Measurements from ENCODE around the gene ABHD10.

ABHD10 gene

DNA sequence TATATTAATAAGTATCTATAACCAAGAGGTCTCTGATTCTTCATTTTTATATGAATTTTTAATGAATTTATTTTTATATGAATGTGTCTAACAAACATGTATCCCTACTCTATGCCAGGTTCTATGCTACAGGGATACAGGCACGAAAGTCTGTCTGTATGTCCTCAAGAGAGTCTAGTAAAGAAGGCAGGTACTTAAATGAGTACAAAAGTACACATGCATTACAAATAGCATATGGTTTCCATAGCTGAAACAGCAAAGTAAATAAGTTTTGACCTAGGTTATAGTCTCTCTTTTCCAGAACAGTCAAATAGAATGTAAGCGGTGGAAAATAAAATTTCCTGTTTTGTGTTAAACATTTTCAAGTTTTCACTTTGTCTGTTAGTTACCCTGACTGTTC is 13.3 kb upstream of the ABHD10 start:
- DNase-seq (ENCODE audit: low read depth), result no peak

DNA sequence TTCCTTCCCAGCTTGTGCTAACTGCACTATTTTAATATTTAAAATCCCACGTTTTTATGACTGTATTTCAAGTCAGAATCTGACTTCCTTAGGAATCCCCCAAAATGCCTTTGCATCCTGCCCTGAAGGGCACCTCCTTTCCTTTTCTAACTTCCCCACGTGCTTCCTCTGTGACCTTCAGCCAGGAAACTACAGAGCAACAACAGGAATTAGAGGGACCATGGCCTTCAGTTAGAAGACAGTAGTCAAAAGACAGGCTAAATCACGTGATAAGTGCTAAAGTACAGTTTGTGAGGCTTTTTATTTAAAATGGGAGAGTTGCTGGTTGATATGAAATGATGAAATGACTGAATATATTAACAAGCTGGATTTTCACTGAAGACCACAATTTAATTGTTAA is 11.8 kb upstream of the ABHD10 start:
- DNase-seq (ENCODE audit: low read depth), result no peak

DNA sequence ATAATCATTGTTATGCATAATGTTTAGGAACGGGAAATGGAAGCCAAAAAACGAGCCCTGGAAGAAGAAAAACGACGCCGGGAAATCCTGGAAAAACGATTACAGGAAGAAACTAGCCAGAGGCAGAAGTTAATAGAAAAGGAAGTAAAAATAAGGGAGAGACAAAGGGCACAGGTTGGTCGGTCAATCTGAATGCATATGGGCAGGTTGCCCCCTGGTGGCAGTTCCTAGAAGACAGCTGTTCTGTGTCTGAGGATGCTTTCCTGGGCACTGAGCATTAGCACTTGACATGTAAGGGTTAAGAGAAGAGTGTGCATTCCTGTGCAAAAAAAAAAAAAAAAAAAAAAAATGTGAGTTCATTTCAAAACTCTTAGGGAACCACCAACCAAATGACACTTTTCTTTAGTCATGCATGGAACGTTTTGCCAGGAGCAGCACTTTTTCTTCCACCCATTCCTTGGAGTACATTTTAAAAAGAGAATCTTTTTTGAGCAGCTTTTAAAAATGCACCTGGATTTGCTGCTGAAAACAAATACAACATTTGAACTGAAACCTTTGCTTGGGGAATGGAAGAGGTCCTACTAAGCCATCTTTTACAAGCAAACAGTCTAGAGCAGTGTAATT is 11.1 kb upstream of the ABHD10 start:
- DNase-seq (ENCODE audit: low read depth), result peak; percentile 74

DNA sequence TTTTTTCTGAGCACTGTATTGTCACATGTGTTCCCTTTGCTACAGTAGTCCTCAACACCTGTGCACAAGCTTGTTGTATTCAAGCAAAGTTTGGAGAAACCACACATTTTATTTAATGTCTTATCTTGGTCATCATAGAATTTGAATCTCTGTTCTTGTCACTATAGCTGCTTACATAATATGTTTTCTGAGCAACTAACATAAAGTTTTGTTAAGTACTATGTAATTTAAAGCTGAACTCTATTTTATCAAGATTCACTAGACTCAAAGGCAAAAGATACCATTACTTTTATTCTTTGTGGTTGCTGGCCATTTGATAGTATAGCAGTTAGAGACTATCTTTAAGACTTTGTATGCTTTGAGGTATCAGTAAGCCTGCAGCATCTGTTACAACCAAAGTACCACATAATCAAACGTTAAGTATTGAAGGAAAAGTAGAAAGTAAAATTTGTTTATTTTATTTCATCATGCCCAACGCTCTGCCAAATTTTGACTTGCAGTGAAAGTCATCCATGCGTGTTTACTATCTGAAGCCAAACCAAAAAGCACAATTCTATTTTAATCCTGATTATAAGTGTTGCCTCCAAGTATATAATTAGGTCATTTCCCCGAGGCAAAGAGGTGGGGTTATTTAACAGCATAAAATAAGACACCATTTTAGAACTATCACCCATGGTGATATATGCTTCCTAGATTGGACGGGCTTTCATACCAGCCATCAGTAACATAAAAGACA is 10.3 kb upstream of the ABHD10 start:
- DNase-seq (ENCODE audit: low read depth), result no peak

DNA sequence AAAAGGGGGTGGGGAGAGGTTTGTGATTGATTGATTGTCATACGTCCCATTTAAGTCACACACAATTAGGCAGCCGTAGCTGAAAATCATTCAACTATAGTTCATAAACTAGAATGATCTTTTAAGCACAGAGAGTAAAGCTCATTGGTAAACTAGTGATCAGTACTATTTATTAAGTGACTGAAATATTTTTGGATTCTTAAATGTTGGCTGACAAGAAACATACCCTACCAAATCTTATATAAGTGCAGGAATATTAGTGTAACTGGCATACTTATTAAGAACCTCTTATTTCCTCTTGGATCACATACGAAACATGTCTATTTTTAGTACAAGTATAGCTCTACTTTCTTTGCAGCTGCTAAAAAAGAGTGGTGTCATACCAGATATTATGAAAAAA is 8.4 kb upstream of the ABHD10 start:
- no peak for DNase-seq (ENCODE audit: low read depth)

DNA sequence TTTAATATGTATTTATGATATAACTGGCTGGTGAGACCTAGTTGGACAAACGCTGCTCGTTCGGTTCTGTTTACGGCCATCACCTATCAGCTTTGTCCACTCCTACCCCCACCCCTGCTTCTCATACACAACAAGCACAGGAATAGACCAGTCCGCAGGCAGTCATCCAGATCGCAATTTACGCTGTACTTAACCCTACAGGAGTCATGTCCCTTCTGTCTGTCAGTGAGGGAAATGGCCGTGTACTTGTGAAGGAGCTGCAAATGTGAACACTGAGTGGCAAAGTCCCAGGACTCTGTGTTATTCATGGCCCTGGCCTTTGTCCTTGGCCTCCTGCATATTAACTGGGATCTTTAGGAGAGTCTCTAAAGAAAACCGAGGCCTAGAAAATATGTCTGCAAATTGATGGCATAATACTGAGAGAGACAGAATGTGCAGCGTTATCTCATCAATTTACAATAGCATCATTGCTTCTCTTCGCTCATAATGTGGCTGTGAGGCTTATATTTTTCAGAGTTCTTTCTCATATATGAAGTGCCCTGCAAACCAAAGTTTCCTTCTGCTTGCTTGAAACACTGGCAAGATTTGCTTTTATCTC is 7.2 kb upstream of the ABHD10 start:
- DNase-seq (ENCODE audit: low read depth), result no peak

DNA sequence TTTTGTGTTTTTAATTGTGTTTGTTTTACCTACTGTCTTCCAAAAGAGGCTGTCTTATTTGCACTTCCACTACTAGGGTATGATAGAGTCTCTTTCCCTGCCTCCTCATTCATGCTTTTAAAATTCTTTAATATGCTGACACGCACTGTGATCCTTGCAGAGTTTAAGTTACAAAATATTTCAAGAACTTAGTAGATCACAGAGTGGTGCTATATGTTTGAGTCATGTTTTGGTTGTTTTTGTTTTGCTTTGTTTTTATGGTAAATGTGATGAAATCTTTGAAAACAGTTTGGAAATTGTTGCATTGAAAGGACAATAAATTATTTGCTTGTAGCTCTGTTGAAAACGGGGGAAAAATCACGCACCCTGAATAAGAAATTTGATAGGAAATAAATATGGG is 5.9 kb upstream of the ABHD10 start:
- DNase-seq (ENCODE audit: low read depth), result no peak

DNA sequence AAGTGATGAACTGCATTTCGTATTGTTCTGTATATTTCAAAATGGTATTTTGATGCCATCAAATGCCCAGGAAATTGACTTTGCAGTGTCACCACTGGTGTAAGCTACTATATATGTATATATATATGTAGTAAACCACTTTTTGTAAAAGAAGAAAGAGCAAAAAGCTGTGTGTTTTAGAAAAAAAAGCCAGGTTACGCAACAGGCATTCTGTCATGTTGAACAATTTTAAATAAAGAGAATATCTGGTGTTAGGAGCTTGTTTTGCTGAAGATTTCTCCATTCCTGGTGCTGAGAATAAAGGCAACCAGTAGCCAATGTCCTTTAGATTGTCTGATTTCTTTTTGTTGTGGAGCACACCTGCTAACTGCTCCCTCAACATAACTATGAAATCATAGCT is 3.7 kb upstream of the ABHD10 start:
- DNase-seq (ENCODE audit: low read depth), result no peak

DNA sequence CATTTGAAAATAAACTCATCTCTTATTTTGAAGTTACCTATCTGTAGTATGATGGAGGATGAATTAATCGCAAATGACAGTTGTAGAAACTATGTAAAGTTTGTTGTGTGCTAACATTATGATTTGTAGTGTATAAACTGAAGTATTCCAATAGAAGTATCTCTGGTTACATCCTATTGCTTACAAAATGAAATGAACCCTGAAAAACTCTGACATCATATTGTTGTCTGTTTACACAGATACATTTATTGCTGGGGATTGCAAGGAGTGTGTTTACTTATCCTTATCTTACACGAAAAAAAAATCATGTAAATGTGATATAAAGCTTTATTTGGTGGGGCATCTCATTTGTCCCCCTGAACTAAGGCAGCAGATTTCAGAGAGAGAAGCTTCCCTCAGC is 2.6 kb upstream of the ABHD10 start:
- no peak for DNase-seq (ENCODE audit: low read depth)

DNA sequence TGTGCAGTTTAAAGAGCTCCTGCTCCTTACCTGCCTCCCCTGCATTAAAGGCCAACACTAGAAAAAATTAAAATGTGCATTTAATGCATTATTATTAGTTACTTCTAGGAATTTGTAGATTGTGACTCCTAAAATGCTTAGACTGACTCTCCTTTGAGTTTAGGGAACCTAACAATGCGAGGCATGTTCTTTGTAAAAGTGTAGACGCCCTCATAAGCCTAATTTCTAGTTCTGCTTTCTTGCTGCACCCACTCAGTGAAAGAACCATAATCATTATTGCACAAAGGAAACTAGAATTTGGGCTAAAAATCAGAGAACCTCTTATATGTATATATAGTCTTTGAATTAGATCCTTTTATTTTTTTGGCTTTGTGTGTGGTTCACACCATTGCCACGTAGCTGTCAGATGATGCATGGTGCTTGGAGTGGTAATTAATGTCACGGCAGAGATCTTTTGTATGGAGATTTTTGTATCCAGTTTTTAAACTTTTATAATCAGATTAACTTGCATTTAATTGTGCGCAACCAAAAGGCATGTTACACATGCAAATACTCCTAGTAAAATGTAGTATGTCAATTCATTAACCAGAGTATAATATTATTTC is 710 bp downstream of the ABHD10 start:
- no peak for DNase-seq (ENCODE audit: low read depth)

DNA sequence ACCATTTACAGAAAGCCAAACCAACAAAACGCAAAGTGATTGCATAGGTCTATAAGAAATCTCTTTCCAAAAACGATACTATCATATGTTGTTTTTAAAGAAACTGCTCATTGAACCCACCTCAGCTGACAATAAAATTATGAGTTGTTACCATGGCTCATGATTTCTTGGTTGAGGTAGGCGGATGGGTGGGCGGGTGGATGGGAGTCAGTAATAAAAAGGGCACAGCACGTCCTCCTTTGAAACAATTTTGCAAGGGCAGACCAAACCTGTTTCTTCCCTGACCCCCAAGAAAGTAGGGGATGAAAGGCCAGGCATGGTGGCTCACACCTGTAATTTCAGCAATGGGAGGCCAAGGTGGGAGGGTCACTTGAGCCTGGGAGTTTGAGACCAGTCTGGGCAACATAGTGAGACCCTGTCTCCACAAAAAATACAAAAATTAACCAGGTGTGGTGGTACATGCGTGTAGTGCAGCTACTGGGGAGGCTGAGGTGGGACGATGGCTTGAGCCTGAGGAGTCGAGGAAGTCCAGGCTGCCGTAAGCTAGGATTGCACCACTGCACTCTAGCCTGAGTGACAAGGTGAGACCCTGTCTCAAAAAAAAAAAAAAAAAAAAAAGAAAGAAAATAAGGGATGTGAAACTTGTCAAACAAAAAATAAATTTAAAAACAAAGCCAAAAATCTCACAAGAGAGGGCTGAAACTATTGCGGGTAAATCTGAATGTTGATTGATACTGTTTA is 2.1 kb downstream of the ABHD10 start:
- no peak for DNase-seq (ENCODE audit: low read depth)

DNA sequence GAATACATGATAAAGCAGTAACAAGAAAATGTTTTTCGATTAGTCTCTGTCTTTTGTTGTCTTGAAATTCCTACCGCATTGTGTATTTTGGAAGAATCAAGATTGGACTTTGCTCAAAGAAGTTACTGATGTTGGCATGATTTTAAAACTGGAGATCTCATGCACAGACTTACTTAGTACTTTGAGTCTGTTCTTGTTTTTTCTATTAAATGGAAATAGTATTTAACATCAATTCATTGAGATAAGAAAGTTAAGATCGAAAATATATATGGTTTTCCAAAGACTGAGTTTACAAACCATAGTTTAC is 2.6 kb downstream of the ABHD10 start:
- DNase-seq (ENCODE audit: low read depth), result no peak

DNA sequence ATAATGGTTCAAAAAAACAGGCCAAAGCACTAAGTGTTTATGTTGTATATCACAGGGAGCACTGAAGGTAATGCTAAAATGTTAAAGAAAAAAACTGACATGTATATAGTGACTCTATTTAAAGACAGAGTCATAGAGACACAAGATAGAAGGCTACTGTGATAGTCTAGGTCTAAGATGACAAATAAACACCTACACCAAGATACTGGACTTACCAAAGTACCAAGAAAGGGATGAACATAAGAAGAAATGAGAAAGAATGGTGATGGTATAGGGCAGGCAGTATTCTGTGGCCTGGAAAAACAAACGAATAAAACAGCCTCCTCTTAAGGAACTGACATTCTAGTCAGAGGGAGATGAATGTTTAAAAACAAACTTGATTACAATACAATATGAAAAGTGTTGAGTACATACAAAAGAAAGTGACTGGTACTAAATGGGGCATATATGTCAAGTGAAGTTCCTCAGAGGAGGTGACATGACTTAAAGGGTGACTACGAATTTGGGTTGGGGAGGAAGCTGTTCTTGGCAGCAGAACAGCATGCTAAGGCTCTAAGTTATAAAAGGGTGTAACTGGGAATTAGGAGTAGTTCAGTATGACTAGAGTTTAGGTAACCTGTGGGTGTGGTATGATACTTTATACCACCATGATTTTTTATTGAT is 5.9 kb downstream of the ABHD10 start:
- DNase-seq (ENCODE audit: low read depth), result no peak

DNA sequence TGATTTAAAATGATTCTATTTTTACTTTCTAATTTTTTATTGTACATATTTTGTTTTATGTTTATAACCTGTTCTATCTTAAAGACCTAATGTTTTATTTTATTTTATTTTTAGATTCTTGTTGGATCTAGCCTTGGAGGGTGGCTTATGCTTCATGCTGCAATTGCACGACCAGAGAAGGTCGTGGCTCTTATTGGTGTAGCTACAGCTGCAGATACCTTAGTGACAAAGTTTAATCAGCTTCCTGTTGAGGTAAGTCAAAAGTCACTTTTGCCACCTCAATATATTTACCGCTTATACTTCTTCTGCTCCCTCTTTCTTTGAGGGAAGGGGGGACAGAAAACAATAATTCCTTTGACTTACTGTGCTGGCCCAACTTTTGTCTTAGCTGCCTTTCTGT is 8.0 kb downstream of the ABHD10 start:
- DNase-seq (ENCODE audit: low read depth), result no peak

DNA sequence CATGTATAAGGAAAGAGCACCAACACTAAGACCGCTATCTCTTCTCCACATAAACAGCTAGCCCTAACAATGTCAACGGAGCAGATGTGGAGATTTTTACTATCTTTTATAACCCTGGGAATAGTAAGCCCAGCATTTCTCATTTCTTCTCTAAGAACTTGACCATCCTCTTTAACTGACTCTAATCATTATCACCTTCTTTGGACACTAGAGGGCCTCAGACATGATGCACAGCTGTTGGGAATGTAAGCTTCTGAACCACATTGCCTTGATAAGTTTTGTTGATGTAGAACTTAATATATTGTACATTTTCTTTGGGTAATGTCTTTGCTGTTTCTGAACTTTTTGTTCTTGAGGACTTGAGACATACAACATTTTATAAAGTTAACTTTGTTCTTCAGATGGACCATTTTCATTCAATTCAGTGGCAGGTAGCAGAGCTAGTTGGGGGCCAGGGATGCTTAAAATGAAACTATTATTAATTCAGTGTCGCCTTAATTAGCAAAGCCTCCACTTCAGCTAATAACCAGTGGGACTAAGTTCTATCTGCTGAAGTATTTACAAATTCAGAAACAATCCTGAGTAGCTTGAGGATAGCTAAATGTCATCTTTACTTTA is 10.3 kb downstream of the ABHD10 start:
- no peak for DNase-seq (ENCODE audit: low read depth)

DNA sequence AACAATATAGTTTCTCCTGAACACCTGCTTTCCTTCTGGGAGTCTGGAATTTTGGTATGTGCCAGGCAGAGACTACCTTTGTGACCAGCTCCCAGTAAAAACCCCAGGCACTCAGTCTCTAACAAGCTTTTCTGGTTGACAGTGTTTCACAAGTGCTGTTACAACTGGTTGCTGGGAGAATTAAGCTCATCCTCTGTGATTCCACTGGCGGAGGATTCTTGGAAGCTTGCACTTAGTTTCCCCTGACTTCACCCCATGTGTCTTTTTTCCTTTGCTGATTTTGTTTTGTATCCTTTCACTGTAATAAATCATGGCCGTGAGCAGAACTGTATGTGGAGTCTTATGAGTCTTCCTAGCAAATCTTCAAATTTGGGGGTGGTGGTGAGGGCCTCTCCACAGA is 14.2 kb downstream of the ABHD10 start:
- DNase-seq (ENCODE audit: low read depth), result no peak

DNA sequence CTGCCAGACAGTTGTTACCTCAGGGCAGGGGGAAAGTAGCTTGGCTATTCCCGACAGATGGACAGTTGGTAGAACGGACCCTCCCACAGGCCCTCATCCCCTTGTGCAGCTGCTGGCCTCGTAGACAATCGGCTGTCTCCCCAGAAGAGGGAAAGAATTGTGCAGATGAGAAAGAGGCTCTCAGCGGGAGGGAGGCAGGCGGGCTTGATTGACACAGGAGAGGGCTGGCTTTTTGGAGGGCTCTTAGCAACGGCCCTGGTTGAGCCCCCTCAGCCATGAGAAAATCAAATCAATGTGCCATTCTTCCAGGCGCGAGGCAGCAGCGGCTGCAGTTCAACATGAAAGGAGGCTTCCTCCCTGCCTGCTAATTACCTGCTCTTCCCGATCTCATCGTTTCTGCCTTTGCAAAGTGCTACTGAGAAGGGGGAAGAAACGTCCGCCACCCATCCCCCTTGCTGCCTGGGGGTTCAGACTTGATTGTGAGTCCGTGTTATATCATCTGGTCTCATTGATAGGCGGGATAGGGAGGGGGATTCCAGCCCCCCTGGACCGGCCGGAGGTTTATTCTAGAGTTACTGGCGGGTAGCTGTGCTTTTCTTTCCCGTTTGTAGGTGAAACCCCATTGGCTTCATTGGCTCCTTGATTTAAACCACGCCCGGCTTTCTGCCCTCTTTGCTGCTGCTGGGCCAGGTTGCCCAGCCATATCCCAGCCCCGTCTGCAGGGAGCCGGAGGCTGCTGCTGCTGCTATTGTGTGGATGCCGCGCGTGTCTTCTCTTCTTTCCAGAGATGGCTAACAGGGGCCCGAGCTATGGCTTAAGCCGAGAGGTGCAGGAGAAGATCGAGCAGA is 20.0 kb downstream of the ABHD10 start, which contains the start of gene TAGLN3:
Gene TAGLN3, plus strand, starts transcription at position 287 of the 848 bp plus-strand sequence. Its CDS starts 501 bp downstream, at position 788.
- DNase-seq (ENCODE audit: low read depth), result no peak

DNA sequence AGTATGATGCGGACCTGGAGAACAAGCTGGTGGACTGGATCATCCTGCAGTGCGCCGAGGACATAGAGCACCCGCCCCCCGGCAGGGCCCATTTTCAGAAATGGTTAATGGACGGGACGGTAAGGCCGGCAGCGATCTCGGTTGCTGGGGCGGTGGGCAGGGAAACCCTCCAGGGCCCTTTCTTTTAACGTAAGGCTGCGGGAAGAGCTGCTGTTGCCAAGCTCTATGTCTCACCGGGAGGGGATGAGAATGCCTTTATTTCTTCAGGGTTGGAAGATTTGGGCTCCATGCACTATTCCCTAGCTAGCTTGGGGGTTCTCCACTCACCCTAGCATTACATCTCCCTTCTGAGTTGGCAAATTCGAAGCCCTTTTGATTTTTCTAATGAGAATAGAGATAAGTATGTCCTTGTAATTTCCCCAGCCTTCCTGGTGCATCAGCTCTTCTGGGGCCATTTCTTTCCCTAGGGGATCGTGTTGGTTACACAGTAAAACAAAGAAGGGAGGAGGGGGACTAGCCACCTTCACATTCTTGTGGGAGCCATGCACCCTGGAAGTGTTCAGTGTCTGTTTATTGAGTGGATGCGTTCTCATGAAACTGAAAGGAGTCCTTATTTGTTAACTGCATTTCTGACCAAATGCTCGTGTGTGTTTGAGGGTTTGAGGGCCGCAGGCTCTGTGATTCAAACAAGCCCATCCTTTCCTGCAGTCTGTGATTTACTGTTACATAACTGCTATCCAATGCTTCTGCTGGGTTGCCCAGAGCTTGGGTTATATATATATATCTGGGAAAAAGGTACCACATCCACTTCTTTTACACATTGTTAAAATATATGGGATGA is 20.9 kb downstream of the ABHD10 start:
- DNase-seq (ENCODE audit: low read depth), result no peak

DNA sequence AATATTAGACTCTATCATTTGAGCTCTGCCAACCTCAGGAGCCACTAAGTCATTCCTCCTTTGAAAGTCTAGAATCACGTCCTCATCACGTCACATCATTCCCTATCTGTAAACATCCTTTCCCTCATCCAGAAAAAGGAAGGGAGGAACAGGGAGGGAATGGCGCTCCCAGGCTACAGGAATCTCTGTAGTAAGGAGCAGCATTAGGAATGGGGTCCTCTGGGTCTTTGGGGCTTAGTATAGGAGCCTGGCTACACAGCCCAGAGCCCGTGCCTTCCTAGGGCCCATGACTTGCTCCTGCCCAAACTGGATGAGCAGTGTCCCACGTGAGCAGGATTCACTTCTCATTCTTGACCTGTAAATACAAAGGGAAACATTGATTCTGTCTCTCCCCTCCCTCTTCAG is 21.5 kb downstream of the ABHD10 start:
- DNase-seq (ENCODE audit: low read depth), result no peak

DNA sequence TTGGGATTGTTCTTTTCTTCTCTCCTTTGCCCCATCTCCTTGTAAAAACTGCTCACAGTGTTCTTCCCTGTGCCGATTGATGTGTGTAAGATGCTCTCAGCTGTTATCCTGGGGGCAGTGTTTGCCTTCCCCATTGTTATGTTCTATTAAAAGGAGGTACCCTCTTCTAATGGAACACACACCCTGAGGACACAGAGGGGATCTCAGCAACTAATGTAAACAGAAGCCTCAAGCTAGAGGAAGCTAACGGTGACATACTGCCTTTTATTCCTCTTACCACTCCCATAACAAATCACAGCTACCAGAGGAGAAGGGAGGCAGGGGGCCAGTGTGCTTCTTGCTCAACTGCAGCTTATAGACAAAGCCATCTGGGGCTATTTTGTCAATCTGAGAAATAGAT is 22.1 kb downstream of the ABHD10 start:
- DNase-seq (ENCODE audit: low read depth), result no peak

Data from activated gamma-delta T cell treated with anti-CD3 and anti-CD28 coated beads, Interleukin-2, amount 50 U/mL, for 16 hours (primary cell).